ENCODE measurements around the gene IL36RN. TPM values are rescaled to one million over a fixed set of nuclear protein-coding genes. Genes with fewer than 3 reads are reported as not detected.

IL36RN gene
- total RNA-seq, 2 experiments from 2014 or later, result not detected

- no TSS peak for BruUV-seq (replicated peaks)
- no peaks in the 10 kb centered on the region for H3K79me2 ChIP-seq (ENCODE audit: insufficient read depth, low read depth, low read length)
- H3K9me3 ChIP-seq (ENCODE audit: low read length), result no peaks in the 10 kb centered on the region
- DNase-seq (ENCODE audit: low spot score), result no peak
- no peak overlapping the region for H3K4me2 ChIP-seq (ENCODE audit: low read length)
- intact Hi-C loops (cut with micrococcal nuclease; ENCODE audit: unreplicated experiment), result no loop called here
- no peak overlapping the region for H2AFZ ChIP-seq (ENCODE audit: low read length)
- no peaks in the 10 kb centered on the region for H3K36me3 ChIP-seq (ENCODE audit: insufficient read depth, low read length)
- no peak overlapping the region for H3K27ac ChIP-seq (ENCODE audit: low read depth, low read length, poor library complexity, severe bottlenecking)
- ChIA-PET CTCF (ENCODE audit: unreplicated experiment) (no interaction called here), POLR2A (interaction anchor here (0.5 kb wide), 1 partner anchor 116 kb away, joined by 4 read pairs; no protein-coding TSS in a partner anchor)
- TF ChIP-seq CTCF (conservative IDR thresholded peaks at IDR 0.05; ENCODE audit: low read length), result no peak
- no peak for TF ChIP-seq EZH2phosphoT487 (IDR thresholded peaks at IDR 0.05; ENCODE audit: borderline replicate concordance, low read depth, low read length)
- no peaks in the 10 kb centered on the region for H4K20me1 ChIP-seq (ENCODE audit: insufficient read depth, low read length)
- H3K9me2 ChIP-seq (ENCODE audit: insufficient read depth, low read length), result no peaks in the 10 kb centered on the region
- no peak overlapping the region for H3K4me3 ChIP-seq (ENCODE audit: low read depth, low read length, poor library complexity, severe bottlenecking)
- H3K4me1 ChIP-seq (ENCODE audit: insufficient read depth, low read length, poor library complexity, severe bottlenecking), result no peaks in the 10 kb centered on the region
Measured at GRCh38 chr2:113024764-113025163, 34.2 kb upstream of the IL36RN start.

DNA sequence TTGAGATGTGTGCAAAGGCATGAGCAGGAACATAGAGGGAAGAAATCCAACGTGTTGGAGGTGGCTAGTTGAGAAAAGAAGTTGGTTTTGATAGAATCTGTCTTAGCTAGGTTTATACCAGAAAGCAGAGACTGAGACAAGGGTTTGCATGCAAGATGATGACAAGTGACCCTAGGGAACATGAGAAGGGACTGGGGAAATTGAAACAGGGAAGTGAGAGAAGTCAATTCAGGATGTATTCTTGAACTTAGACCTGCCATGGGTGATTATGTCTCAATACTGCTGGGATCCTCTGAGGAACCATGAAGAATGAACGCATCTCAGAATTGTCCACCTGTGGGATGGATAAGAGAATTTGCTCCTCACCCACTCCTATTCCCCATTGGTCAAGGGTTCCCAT lies 33.3 kb upstream of the IL36RN start:
- no peak for TF ChIP-seq CTCF (conservative IDR thresholded peaks at IDR 0.05; ENCODE audit: low read length)
- no peak for TF ChIP-seq EZH2phosphoT487 (IDR thresholded peaks at IDR 0.05; ENCODE audit: borderline replicate concordance, low read depth, low read length)
- ChIA-PET POLR2A (no interaction called here), CTCF (ENCODE audit: unreplicated experiment) (no interaction called here)
- intact Hi-C loops (cut with micrococcal nuclease; ENCODE audit: unreplicated experiment), result no loop called here
- Histone ChIP-seq H3K36me3 (ENCODE audit: insufficient read depth, low read length) (no peaks in the 10 kb centered on the region), H3K4me3 (ENCODE audit: low read depth, low read length, poor library complexity, severe bottlenecking) (no peak overlapping the region), H3K9me2 (ENCODE audit: insufficient read depth, low read length) (no peaks in the 10 kb centered on the region), H3K79me2 (ENCODE audit: insufficient read depth, low read depth, low read length) (no peaks in the 10 kb centered on the region), H3K27ac (ENCODE audit: low read depth, low read length, poor library complexity, severe bottlenecking) (no peak overlapping the region), H3K9me3 (ENCODE audit: low read length) (no peaks in the 10 kb centered on the region), H2AFZ (ENCODE audit: low read length) (no peak overlapping the region), H3K4me1 (ENCODE audit: insufficient read depth, low read length, poor library complexity, severe bottlenecking) (no peaks in the 10 kb centered on the region), H4K20me1 (ENCODE audit: insufficient read depth, low read length) (no peaks in the 10 kb centered on the region), H3K4me2 (ENCODE audit: low read length) (no peak overlapping the region)
- no peak for DNase-seq (ENCODE audit: low spot score)
- no TSS peak for BruUV-seq (replicated peaks)

DNA sequence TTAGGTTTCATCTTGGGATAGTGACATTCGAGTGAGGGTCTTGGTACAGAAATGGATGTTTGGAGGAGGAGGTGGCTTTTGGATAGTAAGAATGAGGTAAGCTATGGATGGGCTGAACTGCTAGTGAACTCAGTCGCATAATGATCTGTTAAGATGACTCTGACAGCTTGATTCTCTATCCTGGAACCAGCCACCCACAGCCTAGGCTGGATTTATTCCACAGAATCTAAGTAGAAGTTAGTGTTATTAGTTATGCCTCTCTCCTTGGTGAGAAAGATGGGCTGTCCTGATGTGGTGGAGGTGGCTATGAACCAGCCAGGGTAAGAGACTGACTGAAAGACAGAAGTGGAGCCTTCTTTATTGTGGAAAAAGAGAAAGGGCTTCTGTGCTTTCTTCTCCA lies 31.3 kb upstream of the IL36RN start:
- no peak overlapping the region for H3K27ac ChIP-seq (ENCODE audit: low read depth, low read length, poor library complexity, severe bottlenecking)
- H3K4me2 ChIP-seq (ENCODE audit: low read length), result no peak overlapping the region
- H3K9me2 ChIP-seq (ENCODE audit: insufficient read depth, low read length), result no peaks in the 10 kb centered on the region
- H4K20me1 ChIP-seq (ENCODE audit: insufficient read depth, low read length), result no peaks in the 10 kb centered on the region
- no peak overlapping the region for H3K4me3 ChIP-seq (ENCODE audit: low read depth, low read length, poor library complexity, severe bottlenecking)
- H2AFZ ChIP-seq (ENCODE audit: low read length), result no peak overlapping the region
- ChIA-PET POLR2A (no interaction called here), CTCF (ENCODE audit: unreplicated experiment) (no interaction called here)
- TF ChIP-seq CTCF (conservative IDR thresholded peaks at IDR 0.05; ENCODE audit: low read length) (no peak), EZH2phosphoT487 (IDR thresholded peaks at IDR 0.05; ENCODE audit: borderline replicate concordance, low read depth, low read length) (no peak)
- intact Hi-C loops (cut with micrococcal nuclease; ENCODE audit: unreplicated experiment), result no loop called here
- no TSS peak for BruUV-seq (replicated peaks)
- no peaks in the 10 kb centered on the region for H3K79me2 ChIP-seq (ENCODE audit: insufficient read depth, low read depth, low read length)
- H3K9me3 ChIP-seq (ENCODE audit: low read length), result no peaks in the 10 kb centered on the region
- no peaks in the 10 kb centered on the region for H3K4me1 ChIP-seq (ENCODE audit: insufficient read depth, low read length, poor library complexity, severe bottlenecking)
- H3K36me3 ChIP-seq (ENCODE audit: insufficient read depth, low read length), result no peaks in the 10 kb centered on the region
- no peak for DNase-seq (ENCODE audit: low spot score)

Data from OCI-LY7 (cell line).